GM13976 (cell line): ENCODE measurements around the gene ADGRA1.

Experiments
- DNase-seq: peaks from one replicate; pipeline ENCODE4 v3.0.0; 2012; ENCODE audit warnings: low spot score
- CTCF ChIP-seq: IDR thresholded peaks from 2 replicates; pipeline ENCODE4 v1.5.1; 2012; ENCODE audit warnings: borderline replicate concordance, mild to moderate bottlenecking; ENCODE audit not compliant: insufficient read depth; ENCODE audit errors: extremely low read depth, missing control alignments, control extremely low read depth
- in situ Hi-C: fragments of 300-500 bp; cut with MboI; formaldehyde crosslinking; loops from one replicate; pipeline ENCODE4 v1.12.0; 2022; ENCODE audit warnings: low sequenced_read_pairs, mixed read lengths, inconsistent platforms; ENCODE audit not compliant: unreplicated experiment

The ADGRA1 gene

GRCh38 chr10:133081636-133082035 is 6.1 kb upstream of the ADGRA1 start:
- DNase-seq: no peak
- in situ Hi-C loops: no loop called here
- no peak for TF ChIP-seq CTCF

GRCh38 chr10:133082685-133083421 is 4.9 kb upstream of the ADGRA1 start:
- no peak for TF ChIP-seq CTCF
- DNase-seq: no peak
- in situ Hi-C loops: no loop called here

GRCh38 chr10:133083422-133084100 is 4.2 kb upstream of the ADGRA1 start:
- DNase-seq: no peak
- in situ Hi-C loops: no loop called here
- no peak for TF ChIP-seq CTCF

GRCh38 chr10:133084491-133084890 is 3.2 kb upstream of the ADGRA1 start:
- in situ Hi-C loops: no loop called here
- no peak for TF ChIP-seq CTCF
- no peak for DNase-seq

- in situ Hi-C loops: no loop called here
- no peak for TF ChIP-seq CTCF
- no peak for DNase-seq
Observed at GRCh38 chr10:133085251-133086125, 2.2 kb upstream of the ADGRA1 start.

- TF ChIP-seq CTCF: no peak
- no peak for DNase-seq
- in situ Hi-C loops: no loop called here
Observed at GRCh38 chr10:133086247-133086646, 1.5 kb upstream of the ADGRA1 start.
